HEK293 (cell line): ENCODE results near the gene ACRBP.

ENCODE experiments used
- GFI1B ChIP-seq: fragments of 450-650 bp; formaldehyde crosslinking; IDR thresholded peaks from 2 replicates; pipeline ENCODE4 v1.5.1; 2016; ENCODE audit warnings: missing biosample characterization, missing genetic modification characterization
- HOXA7 ChIP-seq: sonication (generic); formaldehyde crosslinking; IDR thresholded peaks from 2 replicates; pipeline ENCODE4 v1.8.1; 2022; ENCODE audit warnings: missing genetic modification reagents, borderline replicate concordance
- HOXC10 ChIP-seq: sonication (generic); formaldehyde crosslinking; IDR thresholded peaks from 2 replicates; pipeline ENCODE4 v1.8.1; 2023; ENCODE audit warnings: mild to moderate bottlenecking, missing genetic modification reagents
- KLF10 ChIP-seq: fragments of 450-650 bp; IDR thresholded peaks from 2 replicates; pipeline ENCODE4 v1.5.1; 2018; ENCODE audit warnings: missing biosample characterization, mild to moderate bottlenecking, missing genetic modification characterization
- KLF7 ChIP-seq: fragments of 450-650 bp; formaldehyde crosslinking; IDR thresholded peaks from 2 replicates; pipeline ENCODE4 v1.5.1; 2016; ENCODE audit warnings: missing biosample characterization, missing genetic modification characterization, borderline replicate concordance
- RBAK ChIP-seq: fragments of 450-650 bp; formaldehyde crosslinking; IDR thresholded peaks from 2 replicates; pipeline ENCODE4 v1.5.1; 2016; ENCODE audit warnings: missing biosample characterization, missing genetic modification characterization
- SCRT2 ChIP-seq: fragments of 450-650 bp; formaldehyde crosslinking; IDR thresholded peaks from 2 replicates; pipeline ENCODE4 v1.5.1; 2016; ENCODE audit warnings: missing biosample characterization, missing genetic modification characterization
- SP7 ChIP-seq: fragments of 450-650 bp; formaldehyde crosslinking; IDR thresholded peaks from 2 replicates; pipeline ENCODE4 v1.5.1; 2016; ENCODE audit warnings: missing biosample characterization, missing genetic modification characterization
- YY1 ChIP-seq: fragments of 450-650 bp; formaldehyde crosslinking; IDR thresholded peaks from 2 replicates; pipeline ENCODE4 v1.5.1; 2018; ENCODE audit warnings: missing biosample characterization, missing genetic modification characterization
- ZBTB17 ChIP-seq: fragments of 450-650 bp; formaldehyde crosslinking; IDR thresholded peaks from 2 replicates; pipeline ENCODE4 v1.5.1; 2016; ENCODE audit warnings: missing biosample characterization, missing genetic modification characterization
- ZBTB48 ChIP-seq: fragments of 450-650 bp; formaldehyde crosslinking; IDR thresholded peaks from 2 replicates; pipeline ENCODE4 v1.5.1; 2016; ENCODE audit warnings: missing biosample characterization, missing genetic modification characterization
- ZNF155 ChIP-seq: fragments of 450-650 bp; formaldehyde crosslinking; IDR thresholded peaks from 2 replicates; pipeline ENCODE4 v1.5.1; 2016; ENCODE audit warnings: missing biosample characterization, missing genetic modification characterization
- ZNF157 ChIP-seq: fragments of 450-650 bp; formaldehyde crosslinking; IDR thresholded peaks from 2 replicates; pipeline ENCODE4 v1.5.1; 2016; ENCODE audit warnings: missing biosample characterization, missing genetic modification characterization
- ZNF174 ChIP-seq: fragments of 450-650 bp; formaldehyde crosslinking; IDR thresholded peaks from 2 replicates; pipeline ENCODE4 v1.5.0; 2017; ENCODE audit warnings: missing biosample characterization, mild to moderate bottlenecking, missing genetic modification characterization
- ZNF184 ChIP-seq: fragments of 450-650 bp; IDR thresholded peaks from 2 replicates; pipeline ENCODE4 v1.5.1; 2018; ENCODE audit warnings: missing biosample characterization, mild to moderate bottlenecking, missing genetic modification characterization
- ZNF24 ChIP-seq: fragments of 450-650 bp; formaldehyde crosslinking; IDR thresholded peaks from 2 replicates; pipeline ENCODE4 v1.5.1; 2016; ENCODE audit warnings: missing biosample characterization, missing genetic modification characterization
- ZNF324 ChIP-seq: fragments of 450-650 bp; formaldehyde crosslinking; IDR thresholded peaks from 2 replicates; pipeline ENCODE4 v1.5.1; 2016; ENCODE audit warnings: missing biosample characterization, missing genetic modification characterization
- ZNF335 ChIP-seq: fragments of 450-650 bp; formaldehyde crosslinking; conservative IDR thresholded peaks from 2 replicates; pipeline ENCODE4 v1.5.1; 2016; ENCODE audit warnings: missing biosample characterization, missing genetic modification characterization
- ZNF341 ChIP-seq: fragments of 450-650 bp; formaldehyde crosslinking; IDR thresholded peaks from 2 replicates; pipeline ENCODE4; 2016; ENCODE audit warnings: low read depth, missing biosample characterization, missing genetic modification characterization
- ZNF354C ChIP-seq: fragments of 450-650 bp; formaldehyde crosslinking; IDR thresholded peaks from 2 replicates; pipeline ENCODE4 v1.5.1; 2016; ENCODE audit warnings: missing biosample characterization, missing genetic modification characterization, low read depth, borderline replicate concordance
- ZNF660 ChIP-seq: fragments of 450-650 bp; IDR thresholded peaks from 2 replicates; pipeline ENCODE4 v1.5.1; 2018; ENCODE audit warnings: missing biosample characterization, mild to moderate bottlenecking, missing genetic modification characterization
- ZNF776 ChIP-seq: fragments of 450-650 bp; formaldehyde crosslinking; IDR thresholded peaks from 2 replicates; pipeline ENCODE4 v1.5.0; 2017; ENCODE audit warnings: missing biosample characterization, missing genetic modification characterization, borderline replicate concordance
- TF ChIP-seq, protein P1 (sequence below): fragments of 450-650 bp; formaldehyde crosslinking; conservative IDR thresholded peaks from 2 replicates; pipeline ENCODE4 v1.5.1; 2016; ENCODE audit warnings: low read depth, missing biosample characterization, missing genetic modification characterization
- TF ChIP-seq, protein P2 (sequence below): fragments of 450-650 bp; formaldehyde crosslinking; IDR thresholded peaks from 2 replicates; pipeline ENCODE4 v1.5.1; 2016; ENCODE audit warnings: missing biosample characterization, missing genetic modification characterization, borderline replicate concordance
- TF ChIP-seq, protein P3 (sequence below): fragments of 450-650 bp; formaldehyde crosslinking; IDR thresholded peaks from 2 replicates; pipeline ENCODE4 v1.5.1; 2016; ENCODE audit warnings: missing biosample characterization, missing genetic modification characterization
- TF ChIP-seq, protein P4 (sequence below): fragments of 450-650 bp; formaldehyde crosslinking; IDR thresholded peaks from 2 replicates; pipeline ENCODE4 v1.5.1; 2016; ENCODE audit warnings: missing biosample characterization, missing genetic modification characterization
- TF ChIP-seq, protein P5 (sequence below): fragments of 450-650 bp; formaldehyde crosslinking; IDR thresholded peaks from 2 replicates; pipeline ENCODE4 v1.5.1; 2016; ENCODE audit warnings: missing biosample characterization, missing genetic modification characterization

ACRBP gene

DNA sequence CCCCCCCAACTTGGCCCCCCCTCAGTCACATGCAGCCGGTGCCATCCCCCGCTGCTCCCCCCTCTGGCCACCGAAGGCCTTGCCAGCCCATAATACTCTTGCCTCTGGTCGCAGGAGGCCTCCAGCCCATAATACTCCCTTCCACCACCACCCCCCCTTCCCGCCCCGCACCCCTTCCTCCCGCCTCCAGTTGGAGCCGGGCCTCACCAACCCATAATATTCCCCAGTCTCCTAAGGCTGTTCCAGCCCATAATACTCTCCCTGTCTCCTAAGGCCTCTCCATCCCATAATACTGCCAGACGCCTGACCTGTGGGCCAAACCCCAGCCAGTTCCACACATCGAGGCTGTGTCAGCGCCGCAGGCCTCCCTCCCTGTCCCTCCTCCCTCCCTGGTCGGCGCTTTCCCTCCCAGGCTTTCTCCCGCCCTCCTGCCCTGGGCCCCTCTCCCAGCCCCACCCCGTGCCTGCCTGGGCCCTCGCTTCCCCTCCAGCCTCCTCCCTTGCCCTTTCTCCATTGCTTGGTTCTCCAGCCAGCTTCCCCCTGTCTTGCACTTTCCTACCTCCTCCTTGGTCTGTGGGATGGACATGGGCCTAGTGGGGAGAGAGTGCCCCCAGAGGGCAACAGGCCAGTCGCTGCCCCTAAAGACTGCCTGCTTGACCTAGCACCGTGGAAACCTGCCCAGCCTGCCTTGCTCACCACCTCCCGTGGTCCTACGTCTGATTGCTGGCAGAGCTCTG lies 33.3 kb downstream of the ACRBP start (continued):
- TF ChIP-seq ZNF354C (no peak), KLF10 (tag by site-specific recombination) (no peak), ZNF174 (tag by site-specific recombination) (no peak), ZNF660 (tag by site-specific recombination) (peak; percentile 57; the same call in 1 of the 2 replicates), ZNF335 (tag by site-specific recombination) (peak; percentile 66; the same call in 1 of the 2 replicates), GFI1B (no peak), ZNF184 (tag by site-specific recombination) (no peak), ZNF157 (tag by site-specific recombination) (no peak), ZBTB48 (peak; percentile 80; the same call in 1 of the 2 replicates), ZNF155 (tag by site-specific recombination) (no peak), RBAK (no peak), YY1 (tag by site-specific recombination) (no peak), ZNF776 (tag by site-specific recombination) (no peak), HOXC10 (CRISPR knock-in tag) (no peak), KLF7 (tag by site-specific recombination) (peak; percentile 91), ZBTB17 (tag by site-specific recombination) (peak; percentile 82), ZNF324 (peak; percentile 85), ZNF341 (peak; percentile 98), HOXA7 (CRISPR knock-in tag) (no peak), SP7 (peak; percentile 68; the same call in 1 of the 2 replicates), SCRT2 (peak; percentile 86), ZNF24 (tag by site-specific recombination) (peak; percentile 69)
- TF ChIP-seq, protein P1, sequence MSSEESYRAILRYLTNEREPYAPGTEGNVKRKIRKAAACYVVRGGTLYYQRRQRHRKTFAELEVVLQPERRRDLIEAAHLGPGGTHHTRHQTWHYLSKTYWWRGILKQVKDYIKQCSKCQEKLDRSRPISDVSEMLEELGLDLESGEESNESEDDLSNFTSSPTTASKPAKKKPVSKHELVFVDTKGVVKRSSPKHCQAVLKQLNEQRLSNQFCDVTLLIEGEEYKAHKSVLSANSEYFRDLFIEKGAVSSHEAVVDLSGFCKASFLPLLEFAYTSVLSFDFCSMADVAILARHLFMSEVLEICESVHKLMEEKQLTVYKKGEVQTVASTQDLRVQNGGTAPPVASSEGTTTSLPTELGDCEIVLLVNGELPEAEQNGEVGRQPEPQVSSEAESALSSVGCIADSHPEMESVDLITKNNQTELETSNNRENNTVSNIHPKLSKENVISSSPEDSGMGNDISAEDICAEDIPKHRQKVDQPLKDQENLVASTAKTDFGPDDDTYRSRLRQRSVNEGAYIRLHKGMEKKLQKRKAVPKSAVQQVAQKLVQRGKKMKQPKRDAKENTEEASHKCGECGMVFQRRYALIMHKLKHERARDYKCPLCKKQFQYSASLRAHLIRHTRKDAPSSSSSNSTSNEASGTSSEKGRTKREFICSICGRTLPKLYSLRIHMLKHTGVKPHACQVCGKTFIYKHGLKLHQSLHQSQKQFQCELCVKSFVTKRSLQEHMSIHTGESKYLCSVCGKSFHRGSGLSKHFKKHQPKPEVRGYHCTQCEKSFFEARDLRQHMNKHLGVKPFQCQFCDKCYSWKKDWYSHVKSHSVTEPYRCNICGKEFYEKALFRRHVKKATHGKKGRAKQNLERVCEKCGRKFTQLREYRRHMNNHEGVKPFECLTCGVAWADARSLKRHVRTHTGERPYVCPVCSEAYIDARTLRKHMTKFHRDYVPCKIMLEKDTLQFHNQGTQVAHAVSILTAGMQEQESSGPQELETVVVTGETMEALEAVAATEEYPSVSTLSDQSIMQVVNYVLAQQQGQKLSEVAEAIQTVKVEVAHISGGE = peak; percentile 44; the same call in 1 of the 2 replicates
- TF ChIP-seq, protein P2, sequence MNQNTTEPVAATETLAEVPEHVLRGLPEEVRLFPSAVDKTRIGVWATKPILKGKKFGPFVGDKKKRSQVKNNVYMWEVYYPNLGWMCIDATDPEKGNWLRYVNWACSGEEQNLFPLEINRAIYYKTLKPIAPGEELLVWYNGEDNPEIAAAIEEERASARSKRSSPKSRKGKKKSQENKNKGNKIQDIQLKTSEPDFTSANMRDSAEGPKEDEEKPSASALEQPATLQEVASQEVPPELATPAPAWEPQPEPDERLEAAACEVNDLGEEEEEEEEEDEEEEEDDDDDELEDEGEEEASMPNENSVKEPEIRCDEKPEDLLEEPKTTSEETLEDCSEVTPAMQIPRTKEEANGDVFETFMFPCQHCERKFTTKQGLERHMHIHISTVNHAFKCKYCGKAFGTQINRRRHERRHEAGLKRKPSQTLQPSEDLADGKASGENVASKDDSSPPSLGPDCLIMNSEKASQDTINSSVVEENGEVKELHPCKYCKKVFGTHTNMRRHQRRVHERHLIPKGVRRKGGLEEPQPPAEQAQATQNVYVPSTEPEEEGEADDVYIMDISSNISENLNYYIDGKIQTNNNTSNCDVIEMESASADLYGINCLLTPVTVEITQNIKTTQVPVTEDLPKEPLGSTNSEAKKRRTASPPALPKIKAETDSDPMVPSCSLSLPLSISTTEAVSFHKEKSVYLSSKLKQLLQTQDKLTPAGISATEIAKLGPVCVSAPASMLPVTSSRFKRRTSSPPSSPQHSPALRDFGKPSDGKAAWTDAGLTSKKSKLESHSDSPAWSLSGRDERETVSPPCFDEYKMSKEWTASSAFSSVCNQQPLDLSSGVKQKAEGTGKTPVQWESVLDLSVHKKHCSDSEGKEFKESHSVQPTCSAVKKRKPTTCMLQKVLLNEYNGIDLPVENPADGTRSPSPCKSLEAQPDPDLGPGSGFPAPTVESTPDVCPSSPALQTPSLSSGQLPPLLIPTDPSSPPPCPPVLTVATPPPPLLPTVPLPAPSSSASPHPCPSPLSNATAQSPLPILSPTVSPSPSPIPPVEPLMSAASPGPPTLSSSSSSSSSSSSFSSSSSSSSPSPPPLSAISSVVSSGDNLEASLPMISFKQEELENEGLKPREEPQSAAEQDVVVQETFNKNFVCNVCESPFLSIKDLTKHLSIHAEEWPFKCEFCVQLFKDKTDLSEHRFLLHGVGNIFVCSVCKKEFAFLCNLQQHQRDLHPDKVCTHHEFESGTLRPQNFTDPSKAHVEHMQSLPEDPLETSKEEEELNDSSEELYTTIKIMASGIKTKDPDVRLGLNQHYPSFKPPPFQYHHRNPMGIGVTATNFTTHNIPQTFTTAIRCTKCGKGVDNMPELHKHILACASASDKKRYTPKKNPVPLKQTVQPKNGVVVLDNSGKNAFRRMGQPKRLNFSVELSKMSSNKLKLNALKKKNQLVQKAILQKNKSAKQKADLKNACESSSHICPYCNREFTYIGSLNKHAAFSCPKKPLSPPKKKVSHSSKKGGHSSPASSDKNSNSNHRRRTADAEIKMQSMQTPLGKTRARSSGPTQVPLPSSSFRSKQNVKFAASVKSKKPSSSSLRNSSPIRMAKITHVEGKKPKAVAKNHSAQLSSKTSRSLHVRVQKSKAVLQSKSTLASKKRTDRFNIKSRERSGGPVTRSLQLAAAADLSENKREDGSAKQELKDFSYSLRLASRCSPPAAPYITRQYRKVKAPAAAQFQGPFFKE (tag by site-specific recombination) = peak; percentile 67; the same call in 1 of the 2 replicates
- TF ChIP-seq, protein P3, sequence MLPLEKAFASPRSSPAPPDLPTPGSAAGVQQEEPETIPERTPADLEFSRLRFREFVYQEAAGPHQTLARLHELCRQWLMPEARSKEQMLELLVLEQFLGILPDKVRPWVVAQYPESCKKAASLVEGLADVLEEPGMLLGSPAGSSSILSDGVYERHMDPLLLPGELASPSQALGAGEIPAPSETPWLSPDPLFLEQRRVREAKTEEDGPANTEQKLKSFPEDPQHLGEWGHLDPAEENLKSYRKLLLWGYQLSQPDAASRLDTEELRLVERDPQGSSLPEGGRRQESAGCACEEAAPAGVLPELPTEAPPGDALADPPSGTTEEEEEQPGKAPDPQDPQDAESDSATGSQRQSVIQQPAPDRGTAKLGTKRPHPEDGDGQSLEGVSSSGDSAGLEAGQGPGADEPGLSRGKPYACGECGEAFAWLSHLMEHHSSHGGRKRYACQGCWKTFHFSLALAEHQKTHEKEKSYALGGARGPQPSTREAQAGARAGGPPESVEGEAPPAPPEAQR (tag by site-specific recombination) = no peak
- TF ChIP-seq, protein P4, sequence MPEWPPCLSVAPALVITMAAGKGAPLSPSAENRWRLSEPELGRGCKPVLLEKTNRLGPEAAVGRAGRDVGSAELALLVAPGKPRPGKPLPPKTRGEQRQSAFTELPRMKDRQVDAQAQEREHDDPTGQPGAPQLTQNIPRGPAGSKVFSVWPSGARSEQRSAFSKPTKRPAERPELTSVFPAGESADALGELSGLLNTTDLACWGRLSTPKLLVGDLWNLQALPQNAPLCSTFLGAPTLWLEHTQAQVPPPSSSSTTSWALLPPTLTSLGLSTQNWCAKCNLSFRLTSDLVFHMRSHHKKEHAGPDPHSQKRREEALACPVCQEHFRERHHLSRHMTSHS (tag by site-specific recombination) = no peak
- TF ChIP-seq, protein P5, sequence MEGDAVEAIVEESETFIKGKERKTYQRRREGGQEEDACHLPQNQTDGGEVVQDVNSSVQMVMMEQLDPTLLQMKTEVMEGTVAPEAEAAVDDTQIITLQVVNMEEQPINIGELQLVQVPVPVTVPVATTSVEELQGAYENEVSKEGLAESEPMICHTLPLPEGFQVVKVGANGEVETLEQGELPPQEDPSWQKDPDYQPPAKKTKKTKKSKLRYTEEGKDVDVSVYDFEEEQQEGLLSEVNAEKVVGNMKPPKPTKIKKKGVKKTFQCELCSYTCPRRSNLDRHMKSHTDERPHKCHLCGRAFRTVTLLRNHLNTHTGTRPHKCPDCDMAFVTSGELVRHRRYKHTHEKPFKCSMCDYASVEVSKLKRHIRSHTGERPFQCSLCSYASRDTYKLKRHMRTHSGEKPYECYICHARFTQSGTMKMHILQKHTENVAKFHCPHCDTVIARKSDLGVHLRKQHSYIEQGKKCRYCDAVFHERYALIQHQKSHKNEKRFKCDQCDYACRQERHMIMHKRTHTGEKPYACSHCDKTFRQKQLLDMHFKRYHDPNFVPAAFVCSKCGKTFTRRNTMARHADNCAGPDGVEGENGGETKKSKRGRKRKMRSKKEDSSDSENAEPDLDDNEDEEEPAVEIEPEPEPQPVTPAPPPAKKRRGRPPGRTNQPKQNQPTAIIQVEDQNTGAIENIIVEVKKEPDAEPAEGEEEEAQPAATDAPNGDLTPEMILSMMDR (tag by site-specific recombination) = peak; percentile 87
